HG02981 (cell line): ENCODE data around the gene TAF6.

Experiments used
- ATAC-seq: cut with Tn5 transposase; IDR thresholded peaks from one replicate; pipeline ENCODE4 v1.9.1; 2021; ENCODE audit warnings: mild to moderate bottlenecking, moderate library complexity; ENCODE audit not compliant: unreplicated experiment

Gene TAF6

GRCh38 chr7:100124301-100125230 lies 5.4 kb upstream of the TAF6 start:
- ATAC-seq: no peak

- ATAC-seq: no peak
These were observed 3.4 kb upstream of the TAF6 start for GRCh38 chr7:100122568-100122967.

- no peak for ATAC-seq
These were observed 2.9 kb upstream of the TAF6 start for GRCh38 chr7:100122067-100122466.

GRCh38 chr7:100120733-100121036 lies 1.5 kb upstream of the TAF6 start:
- ATAC-seq: no peak

- peak; percentile 36 for ATAC-seq
These were observed 993 bp upstream of the TAF6 start for GRCh38 chr7:100119970-100120732.

- ATAC-seq: no peak
These were observed 628 bp downstream of the TAF6 start for GRCh38 chr7:100118388-100119071.

GRCh38 chr7:100115026-100115425 lies 4.1 kb downstream of the TAF6 start:
- ATAC-seq: no peak

GRCh38 chr7:100111914-100112313 lies 7.2 kb downstream of the TAF6 start:
- ATAC-seq: no peak

- no peak for ATAC-seq
These were observed 8.0 kb downstream of the TAF6 start for GRCh38 chr7:100111156-100111555.

GRCh38 chr7:100109521-100110163 lies 9.5 kb downstream of the TAF6 start:
- no peak for ATAC-seq

GRCh38 chr7:100107890-100108289 lies 11.3 kb downstream of the TAF6 start:
- no peak for ATAC-seq

GRCh38 chr7:100107125-100107737 lies 11.9 kb downstream of the TAF6 start:
- ATAC-seq: no peak

- ATAC-seq: no peak
These were observed 12.5 kb downstream of the TAF6 start for GRCh38 chr7:100106633-100107032.

- ATAC-seq: no peak
These were observed 13.6 kb downstream of the TAF6 start for GRCh38 chr7:100105534-100105933.

GRCh38 chr7:100102950-100103840 lies 16.0 kb downstream of the TAF6 start:
- ATAC-seq: no peak

GRCh38 chr7:100101016-100101862 lies 17.9 kb downstream of the TAF6 start, which contains the start of the genes AP4M1 and MCM7:
Gene AP4M1 (plus strand): TSS chr7:100101643. CDS start chr7:100101715, 72 bp downstream.
Gene MCM7 (minus strand): TSS chr7:100101397. CDS start chr7:100101294, 103 bp downstream.
- ATAC-seq: peak; percentile 75

- ATAC-seq: peak; percentile 57
These were observed 18.6 kb downstream of the TAF6 start for GRCh38 chr7:100100420-100101015.

- ATAC-seq: no peak
These were observed 19.7 kb downstream of the TAF6 start for GRCh38 chr7:100099452-100099851.
